GM23338 (cell line): ENCODE measurements around the gene PDE1A.

Experiments
- CREB1 ChIP-seq: fragments of 250-450 bp; sonication (Bioruptor Pico); IDR thresholded peaks from 2 replicates; pipeline ENCODE4 v1.5.0; 2020; ENCODE audit warnings: low read depth, mild to moderate bottlenecking, moderate library complexity
- CTCF ChIP-seq, 2 experiments: fragments of 200-600 bp in 1 of 2; sonication (generic) in 1 of 2; conservative IDR thresholded peaks; 2 replicates each; pipeline versions ENCODE4 v1.5.1 to v1.6.1; 2016 to 2017; ENCODE audit warnings: antibody characterized with exemption in 2 of 2, low read depth in 2 of 2, mild to moderate bottlenecking in 2 of 2, moderate library complexity in 1 of 2
- ETS1 ChIP-seq: IDR thresholded peaks from 2 replicates; pipeline ENCODE4 v1.6.1; 2016; ENCODE audit warnings: antibody characterized with exemption
- EZH2 ChIP-seq: fragments of 200-600 bp; sonication (generic); IDR thresholded peaks from one replicate; pipeline ENCODE4 v1.8.0; 2017; ENCODE audit warnings: antibody characterized with exemption, mild to moderate bottlenecking, low read depth; ENCODE audit not compliant: unreplicated experiment
- EZH2phosphoT487 ChIP-seq: fragments of 200-600 bp; sonication (generic); IDR thresholded peaks from one replicate; pipeline ENCODE4 v1.8.1; 2018; ENCODE audit warnings: antibody characterized with exemption; ENCODE audit not compliant: unreplicated experiment
- JUNB ChIP-seq: IDR thresholded peaks from one replicate; pipeline ENCODE4 v1.6.1; 2016; ENCODE audit warnings: antibody characterized with exemption; ENCODE audit not compliant: unreplicated experiment
- NANOG ChIP-seq: IDR thresholded peaks from 2 replicates; pipeline ENCODE4 v1.6.1; 2016; ENCODE audit warnings: antibody characterized with exemption, borderline replicate concordance
- POLR2AphosphoS5 ChIP-seq: IDR thresholded peaks from 2 replicates; pipeline ENCODE4 v1.6.1; 2016; ENCODE audit warnings: antibody characterized with exemption, low read depth
- REST ChIP-seq: IDR thresholded peaks from one replicate; pipeline ENCODE4 v1.6.1; 2018; ENCODE audit warnings: antibody characterized with exemption; ENCODE audit not compliant: unreplicated experiment
- ZNF114 ChIP-seq: fragments of 250-450 bp; sonication (Bioruptor Pico); IDR thresholded peaks from 2 replicates; pipeline ENCODE4 v1.5.0; 2020; ENCODE audit warnings: mild to moderate bottlenecking, moderate library complexity
- ZNF331 ChIP-seq: fragments of 250-450 bp; sonication (Bioruptor Pico); IDR thresholded peaks from 2 replicates; pipeline ENCODE4 v1.5.0; 2020; ENCODE audit warnings: low read depth, mild to moderate bottlenecking, moderate library complexity

GRCh38 chr2:182230561-182230960 lies 196.3 kb downstream of the PDE1A start:
- TF ChIP-seq CTCF (conservative IDR thresholded peaks at IDR 0.05; ENCODE audit: low read depth in 2 of 2) (no peak), POLR2AphosphoS5 (no peak), EZH2 (no peak), NANOG (no peak), REST (no peak), CREB1 (CRISPR knock-in tag) (no peak), EZH2phosphoT487 (no peak), ZNF331 (CRISPR knock-in tag) (no peak), ETS1 (no peak), JUNB (no peak), ZNF114 (CRISPR knock-in tag) (no peak)
